Measurements from ENCODE around the gene EPC1.
"Not testable (repeated sequence)": the region's sequence is repeated elsewhere in the genome, so short reads cannot be mapped to it uniquely, and the experiment has no call there.

The EPC1 gene, protein sequence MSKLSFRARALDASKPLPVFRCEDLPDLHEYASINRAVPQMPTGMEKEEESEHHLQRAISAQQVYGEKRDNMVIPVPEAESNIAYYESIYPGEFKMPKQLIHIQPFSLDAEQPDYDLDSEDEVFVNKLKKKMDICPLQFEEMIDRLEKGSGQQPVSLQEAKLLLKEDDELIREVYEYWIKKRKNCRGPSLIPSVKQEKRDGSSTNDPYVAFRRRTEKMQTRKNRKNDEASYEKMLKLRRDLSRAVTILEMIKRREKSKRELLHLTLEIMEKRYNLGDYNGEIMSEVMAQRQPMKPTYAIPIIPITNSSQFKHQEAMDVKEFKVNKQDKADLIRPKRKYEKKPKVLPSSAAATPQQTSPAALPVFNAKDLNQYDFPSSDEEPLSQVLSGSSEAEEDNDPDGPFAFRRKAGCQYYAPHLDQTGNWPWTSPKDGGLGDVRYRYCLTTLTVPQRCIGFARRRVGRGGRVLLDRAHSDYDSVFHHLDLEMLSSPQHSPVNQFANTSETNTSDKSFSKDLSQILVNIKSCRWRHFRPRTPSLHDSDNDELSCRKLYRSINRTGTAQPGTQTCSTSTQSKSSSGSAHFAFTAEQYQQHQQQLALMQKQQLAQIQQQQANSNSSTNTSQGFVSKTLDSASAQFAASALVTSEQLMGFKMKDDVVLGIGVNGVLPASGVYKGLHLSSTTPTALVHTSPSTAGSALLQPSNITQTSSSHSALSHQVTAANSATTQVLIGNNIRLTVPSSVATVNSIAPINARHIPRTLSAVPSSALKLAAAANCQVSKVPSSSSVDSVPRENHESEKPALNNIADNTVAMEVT

DNA sequence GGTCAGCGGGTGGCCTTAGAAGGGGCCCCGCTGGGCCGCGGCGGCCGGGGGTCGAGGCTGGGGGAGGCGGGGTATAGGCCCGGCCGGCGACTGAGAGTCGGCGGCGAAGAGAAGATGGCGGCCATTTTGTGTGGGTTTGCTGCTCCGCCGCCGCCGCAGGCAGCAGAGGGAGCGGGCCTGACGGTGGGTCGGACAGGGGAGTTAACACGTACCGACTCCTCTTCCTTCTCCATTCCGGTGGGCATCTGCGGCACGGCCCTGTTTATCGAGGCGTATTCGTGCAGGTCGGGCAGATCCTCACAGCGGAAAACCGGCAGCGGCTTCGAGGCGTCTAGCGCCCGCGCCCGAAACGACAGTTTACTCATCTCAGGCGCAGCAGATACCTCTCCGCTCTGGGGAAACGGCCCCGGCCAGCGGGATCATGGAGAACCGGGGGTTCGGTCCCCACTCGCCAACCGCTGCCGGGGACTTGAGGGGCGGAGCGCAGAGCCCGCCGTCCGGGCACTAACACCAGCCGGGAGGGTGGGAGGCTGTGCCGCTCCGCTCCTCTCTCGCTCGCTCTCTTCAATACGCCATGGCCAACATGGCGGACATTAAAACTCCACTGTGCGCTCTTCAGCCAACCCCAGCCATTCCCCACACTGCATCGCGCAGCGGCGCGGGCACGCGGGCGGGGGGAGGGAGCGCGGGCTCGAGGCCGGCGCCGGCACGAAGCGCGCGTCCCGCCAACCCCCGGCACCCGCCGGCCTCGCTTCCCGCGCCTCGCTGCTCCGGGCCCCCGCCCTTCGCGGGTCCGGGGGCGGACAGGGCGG is at the start of gene EPC1:
Gene EPC1, minus strand, starts transcription at position 608 of the 812 bp plus-strand sequence. Its CDS starts 243 bp downstream, at position 365.
- in situ Hi-C loops (cut with MboI; ENCODE audit: low sequenced_read_pairs), result no loop called here

DNA sequence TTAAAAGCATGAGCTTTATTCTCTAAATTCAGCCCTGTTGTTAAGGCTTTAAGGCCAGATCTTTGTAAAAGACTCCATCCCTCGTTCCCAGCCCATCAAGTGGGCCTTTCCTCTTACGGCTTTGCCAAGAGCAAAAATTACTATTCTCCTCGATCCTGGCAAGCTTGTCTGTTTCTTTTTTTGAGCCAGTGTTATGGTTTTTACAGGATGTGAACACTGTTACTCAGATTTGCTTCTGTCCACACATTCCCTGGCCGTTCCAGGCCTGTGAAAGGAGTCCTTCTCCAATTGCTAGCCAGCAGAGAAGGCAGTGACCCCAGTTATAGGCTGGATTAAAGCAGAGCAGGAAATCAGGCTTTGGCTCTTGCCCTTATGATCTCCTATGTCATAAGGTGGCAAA is 47.0 kb upstream of the EPC1 start:
- in situ Hi-C loops (cut with MboI; ENCODE audit: low sequenced_read_pairs), result no loop called here

GRCh38 chr10:32392284-32392683 is 45.3 kb upstream of the EPC1 start:
- in situ Hi-C loops (cut with MboI; ENCODE audit: low sequenced_read_pairs), result not testable (repeated sequence)

DNA sequence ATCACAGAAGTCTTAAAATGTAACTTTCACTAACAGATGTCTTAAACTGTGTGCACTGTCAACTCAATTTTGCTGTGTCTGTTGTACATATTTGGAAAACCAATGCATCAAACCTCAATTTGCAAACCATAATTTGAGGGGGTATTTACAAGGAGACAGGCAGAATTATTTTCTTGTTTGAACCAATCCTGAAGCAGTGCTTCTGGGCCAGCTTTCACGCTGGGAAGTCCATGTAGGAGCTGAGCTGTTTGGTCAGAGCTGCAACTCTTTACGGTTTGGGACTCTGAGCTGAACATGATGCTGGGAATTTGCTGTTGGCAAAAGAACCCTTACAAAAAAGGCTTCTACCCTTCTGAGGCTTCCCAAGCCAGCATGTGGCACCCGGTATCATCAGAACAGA is 43.2 kb upstream of the EPC1 start:
- in situ Hi-C loops (cut with MboI; ENCODE audit: low sequenced_read_pairs), result no loop called here

DNA sequence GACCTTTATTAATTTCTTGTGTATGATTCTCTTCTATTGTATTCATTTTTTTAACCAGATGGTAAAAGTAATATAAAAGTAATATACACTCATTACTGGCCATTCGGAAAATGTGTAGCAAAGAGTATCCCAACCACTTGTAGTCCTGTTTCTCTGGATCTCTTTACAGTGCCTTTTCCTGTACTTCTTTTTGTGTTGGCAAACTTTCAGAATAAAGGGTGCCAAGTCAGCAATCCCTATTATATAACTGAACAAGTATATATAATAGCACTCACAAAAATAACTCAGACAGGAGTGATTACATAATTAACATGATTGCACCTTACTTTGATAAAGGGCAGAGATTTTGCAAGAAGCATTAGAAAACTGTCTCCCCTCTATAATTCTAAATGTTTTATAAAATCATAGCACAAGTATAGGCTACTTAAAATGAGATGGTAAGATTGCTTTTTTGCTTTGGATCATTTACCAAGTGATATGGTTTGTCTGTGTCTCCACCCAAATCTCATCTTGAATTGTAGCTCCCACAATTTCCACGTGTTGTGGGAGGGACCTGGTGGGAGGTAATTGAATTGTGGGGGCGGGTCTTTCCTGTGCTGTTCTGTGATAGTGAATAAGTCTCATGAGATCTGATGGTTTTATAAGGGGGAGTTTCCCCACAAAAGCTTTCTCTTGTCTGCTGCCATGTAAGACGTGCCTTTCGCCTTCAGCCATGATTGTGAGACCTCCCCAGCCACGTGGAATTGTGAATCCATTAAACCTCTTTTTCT is 41.5 kb upstream of the EPC1 start:
- in situ Hi-C loops (cut with MboI; ENCODE audit: low sequenced_read_pairs), result no loop called here

- in situ Hi-C loops (cut with MboI; ENCODE audit: low sequenced_read_pairs), result no loop called here
These were observed 39.8 kb upstream of the EPC1 start for GRCh38 chr10:32386623-32387260.

DNA sequence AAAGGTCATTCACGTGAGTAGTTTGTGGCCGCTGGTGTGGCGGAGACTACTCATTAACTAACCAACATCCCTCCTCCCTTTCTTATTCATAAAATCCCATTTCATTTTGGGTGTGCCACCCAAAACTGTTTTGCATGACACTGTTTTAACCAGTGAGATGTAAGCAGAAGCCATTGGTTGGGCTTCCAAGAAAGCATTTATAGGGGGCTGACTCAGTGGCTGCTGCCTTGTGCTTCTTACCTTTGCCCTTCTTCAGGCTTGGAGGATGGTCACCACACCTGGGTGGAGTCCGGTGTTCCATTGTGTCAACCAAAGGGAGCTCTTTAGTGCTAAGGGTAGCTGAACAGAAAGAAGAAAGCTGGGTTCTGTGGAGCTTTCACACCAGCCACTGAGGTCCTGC is 37.2 kb upstream of the EPC1 start:
- in situ Hi-C loops (cut with MboI; ENCODE audit: low sequenced_read_pairs), result no loop called here

DNA sequence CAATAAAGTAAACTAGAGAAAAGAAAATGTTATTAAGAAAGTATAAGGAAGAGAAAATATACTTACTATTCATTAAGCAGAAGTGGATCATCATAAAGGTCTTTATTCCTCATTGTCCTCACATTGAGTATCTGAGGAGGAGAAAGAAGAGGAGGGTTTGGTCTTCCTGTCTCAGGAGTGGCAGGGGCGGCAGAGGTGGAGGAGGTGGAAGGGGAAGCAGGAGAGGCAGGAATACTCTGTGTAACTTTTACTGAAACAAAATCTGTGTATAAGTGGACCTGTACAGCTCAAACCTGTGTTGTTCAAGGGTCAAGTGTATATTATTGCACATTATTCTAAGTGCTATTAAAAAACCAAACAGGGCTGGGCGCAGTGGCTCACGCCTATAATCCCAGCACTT is 34.2 kb upstream of the EPC1 start:
- in situ Hi-C loops (cut with MboI; ENCODE audit: low sequenced_read_pairs), result no loop called here

DNA sequence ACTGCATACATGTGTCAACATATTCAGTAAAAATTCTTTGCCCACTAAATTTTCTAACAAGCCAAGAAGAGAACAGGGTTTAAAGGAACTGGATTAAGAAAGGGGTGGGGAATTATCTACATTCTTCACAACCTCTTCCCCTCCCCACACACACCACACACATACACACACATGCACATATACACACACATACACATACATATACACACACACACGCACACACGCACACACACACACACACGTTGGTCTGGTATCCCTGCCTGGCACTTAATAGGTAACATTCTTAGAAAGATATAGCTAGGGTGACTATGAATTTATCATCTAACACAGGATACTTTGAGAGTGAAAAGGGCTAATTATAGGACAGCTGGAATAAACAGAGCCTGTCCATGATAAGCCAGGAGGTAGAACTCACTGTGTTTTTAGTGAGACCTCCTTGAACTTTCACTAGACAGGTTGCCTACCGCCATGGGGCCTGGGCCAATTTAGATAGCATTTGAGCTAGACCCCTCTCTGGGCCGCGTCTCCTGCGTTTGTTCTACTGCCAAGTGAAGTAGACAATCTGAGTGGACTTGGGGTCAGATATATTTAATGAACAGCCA is 33.1 kb upstream of the EPC1 start:
- in situ Hi-C loops (cut with MboI; ENCODE audit: low sequenced_read_pairs), result no loop called here

DNA sequence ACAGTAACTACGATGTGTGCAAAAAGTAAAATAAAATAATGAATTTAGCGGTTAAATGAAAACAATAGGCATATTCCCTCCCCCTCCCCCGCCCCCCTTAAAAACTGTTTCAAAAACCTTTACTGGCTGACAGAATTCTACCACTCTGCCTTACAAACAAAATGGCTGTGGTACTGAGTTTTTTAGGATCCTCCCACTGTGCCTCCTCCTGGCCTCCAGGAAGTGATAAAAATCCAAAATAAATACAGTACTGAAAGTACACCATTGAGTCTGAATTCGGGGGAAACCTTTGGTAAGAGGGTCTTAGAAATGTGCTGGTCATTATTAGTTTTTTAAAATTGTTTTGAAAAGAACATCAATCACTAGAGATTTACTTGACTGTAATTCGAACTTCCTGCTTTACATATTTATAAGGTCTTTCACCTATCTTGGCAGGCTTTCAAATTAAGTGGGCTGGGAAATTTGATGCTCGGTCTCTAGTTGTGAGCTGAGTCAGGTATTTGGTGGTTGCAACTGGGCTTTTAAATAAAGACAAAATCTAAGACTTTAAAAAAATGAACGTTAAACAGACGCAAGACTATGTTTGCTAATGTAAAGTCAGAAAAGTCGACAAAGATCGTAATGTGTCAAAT is 32.5 kb upstream of the EPC1 start:
- in situ Hi-C loops (cut with MboI; ENCODE audit: low sequenced_read_pairs), result no loop called here

- in situ Hi-C loops (cut with MboI; ENCODE audit: low sequenced_read_pairs), result no loop called here
These were observed 31.7 kb upstream of the EPC1 start for GRCh38 chr10:32378363-32379317.

GRCh38 chr10:32377458-32378259 is 30.7 kb upstream of the EPC1 start:
- in situ Hi-C loops (cut with MboI; ENCODE audit: low sequenced_read_pairs), result no loop called here

GRCh38 chr10:32376771-32377170 is 29.8 kb upstream of the EPC1 start:
- in situ Hi-C loops (cut with MboI; ENCODE audit: low sequenced_read_pairs), result no loop called here

DNA sequence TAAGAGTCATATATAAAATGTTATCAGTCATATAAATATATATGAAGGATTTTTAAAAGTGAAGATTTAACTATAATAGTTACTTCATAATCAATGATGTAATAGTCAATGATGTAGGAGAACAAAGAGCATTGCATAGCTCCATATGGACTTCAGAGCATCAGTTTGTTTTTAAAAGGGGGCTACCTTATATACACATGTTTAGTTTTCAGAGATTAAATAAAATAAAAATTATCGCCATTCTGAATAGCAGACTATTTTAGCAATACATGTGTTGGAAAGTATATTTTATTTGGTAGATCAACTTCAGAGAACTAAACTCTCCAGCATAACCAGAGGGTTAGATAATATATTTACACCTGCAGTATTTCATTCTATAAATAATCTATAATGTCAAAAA is 29.1 kb upstream of the EPC1 start:
- in situ Hi-C loops (cut with MboI; ENCODE audit: low sequenced_read_pairs), result no loop called here

- in situ Hi-C loops (cut with MboI; ENCODE audit: low sequenced_read_pairs), result no loop called here
These were observed 28.7 kb upstream of the EPC1 start for GRCh38 chr10:32375631-32376030.

- in situ Hi-C loops (cut with MboI; ENCODE audit: low sequenced_read_pairs), result no loop called here
These were observed 27.6 kb upstream of the EPC1 start for GRCh38 chr10:32374605-32375004.

DNA sequence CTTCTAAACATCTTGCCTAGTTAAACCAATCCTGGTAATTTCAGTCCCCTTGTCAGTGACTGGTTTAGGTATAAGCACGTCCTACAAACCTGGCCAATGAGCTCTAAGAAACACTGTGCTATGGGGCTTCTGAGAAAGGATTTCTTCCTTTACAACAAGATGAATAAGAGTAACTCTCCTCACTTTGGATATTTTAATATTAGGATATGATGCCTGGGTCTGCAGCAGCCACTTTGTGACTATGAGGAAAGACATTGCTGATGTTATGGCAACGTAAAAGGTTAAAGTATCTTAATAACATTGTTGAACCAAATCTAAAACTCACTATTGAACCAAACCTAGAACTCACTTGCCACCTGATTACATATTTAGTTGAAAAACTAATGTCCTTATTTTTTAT is 26.5 kb upstream of the EPC1 start:
- in situ Hi-C loops (cut with MboI; ENCODE audit: low sequenced_read_pairs), result no loop called here

All from hTERT RPE-1 (cell line).